Astrocyte (in vitro differentiated cells and primary cell): ENCODE measurements around the gene NUAK1.

Experiments used
- CTCF ChIP-seq: IDR thresholded peaks from 2 replicates; pipeline ENCODE4 v1.5.1; 2011; ENCODE audit warnings: low read depth, mild to moderate bottlenecking, inconsistent platforms, low read length, moderate library complexity; ENCODE audit not compliant: insufficient read depth
- EZH2 ChIP-seq: IDR thresholded peaks from 2 replicates; pipeline ENCODE4 v1.6.1; 2012; ENCODE audit warnings: mild to moderate bottlenecking, low read length, inconsistent platforms; ENCODE audit not compliant: insufficient read depth

DNA sequence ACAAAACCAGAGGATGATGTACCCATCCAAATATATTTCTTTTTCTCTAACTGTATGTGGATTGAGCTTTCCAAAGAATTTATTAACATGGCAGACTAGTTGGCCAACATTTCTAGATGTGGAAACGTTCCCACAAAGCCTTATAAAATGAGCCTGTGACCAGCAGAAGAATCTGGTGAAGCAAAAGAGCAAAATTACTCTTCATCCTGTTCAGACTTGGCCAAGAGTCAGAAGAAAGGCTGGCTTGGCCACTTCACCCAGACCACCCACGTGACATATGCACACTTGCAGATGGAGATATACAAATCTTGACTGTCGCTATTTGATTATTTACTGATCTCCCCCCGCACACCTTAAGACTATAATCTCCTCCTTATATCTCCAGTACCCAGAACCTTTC is 96.7 kb downstream of the NUAK1 start:
- TF ChIP-seq CTCF (no peak), EZH2 (no peak)
